ENCODE results near the gene SYDE1. TPM values are rescaled to one million over a fixed set of nuclear protein-coding genes. Genes with fewer than 3 reads are reported as not detected.

SYDE1 gene
- total RNA-seq, 2 donors from 2014 or later: 16.7 to 22.1 TPM

GRCh38 chr19:15104003-15104402 is 3.2 kb upstream of the SYDE1 start:
- ATAC-seq (no peak), DNase-seq (no peak)
- intact Hi-C loops (cut with DNase I): loop anchor here in 1 of 2 donors (5.0 kb wide), 1 partner anchor 43 kb away; no protein-coding TSS in a partner anchor

- ATAC-seq: no peak
- DNase-seq: no peak
- intact Hi-C loops (cut with DNase I): loop anchor here in 1 of 2 donors (5.0 kb wide), 1 partner anchor 43 kb away; no protein-coding TSS in a partner anchor
Observed at GRCh38 chr19:15104411-15104810, 2.8 kb upstream of the SYDE1 start.

- ATAC-seq: no peak
- intact Hi-C loops (cut with DNase I): loop anchor here in 1 of 2 donors (5.0 kb wide), 1 partner anchor 147 kb away; no protein-coding TSS in a partner anchor
Observed at GRCh38 chr19:15105044-15105443, 2.2 kb upstream of the SYDE1 start.

GRCh38 chr19:15108145-15108844 is 1.1 kb downstream of the SYDE1 start:
- intact Hi-C loops (cut with DNase I): loop anchor here in 1 of 2 donors (5.0 kb wide), 1 partner anchor 144 kb away; no protein-coding TSS in a partner anchor

More at GRCh38 chr19:15105044-15105443, 2.2 kb upstream of the SYDE1 start:
- no peak for DNase-seq

GRCh38 chr19:15108845-15109767 is 1.9 kb downstream of the SYDE1 start:
- ATAC-seq (no peak), DNase-seq (no peak)
- intact Hi-C loops (cut with DNase I): loop anchor here in 1 of 2 donors (5.0 kb wide), 1 partner anchor 143 kb away; no protein-coding TSS in a partner anchor

More at GRCh38 chr19:15108145-15108844, 1.1 kb downstream of the SYDE1 start:
- DNase-seq (no peak), ATAC-seq (peak; percentile 10 to 21)

- DNase-seq (no peak), ATAC-seq (no peak)
- intact Hi-C loops (cut with DNase I): loop anchor here in 1 of 2 donors (5.0 kb wide), 1 partner anchor 142 kb away; no protein-coding TSS in a partner anchor
Observed at GRCh38 chr19:15109768-15110417, 2.7 kb downstream of the SYDE1 start.

- intact Hi-C loops (cut with DNase I): no loop called here
- DNase-seq (no peak), ATAC-seq (no peak)
Observed at GRCh38 chr19:15110418-15110815, 3.2 kb downstream of the SYDE1 start.

- ATAC-seq: no peak
- DNase-seq: no peak
- intact Hi-C loops (cut with DNase I): no loop called here
Observed at GRCh38 chr19:15111758-15112157, 4.6 kb downstream of the SYDE1 start.

GRCh38 chr19:15112385-15112784 is 5.2 kb downstream of the SYDE1 start:
- intact Hi-C loops (cut with DNase I): no loop called here
- ATAC-seq: no peak
- no peak for DNase-seq

- intact Hi-C loops (cut with DNase I): no loop called here
Observed at GRCh38 chr19:15113245-15114152, 6.3 kb downstream of the SYDE1 start.

GRCh38 chr19:15114153-15114540 is 6.9 kb downstream of the SYDE1 start:
- ATAC-seq (peak in 1 of 2 donors; percentile 45), DNase-seq (no peak)
- intact Hi-C loops (cut with DNase I): no loop called here

More at GRCh38 chr19:15113245-15114152, 6.3 kb downstream of the SYDE1 start:
- DNase-seq (peak; percentile 50), ATAC-seq (no peak)

GRCh38 chr19:15115080-15115479 is 7.9 kb downstream of the SYDE1 start:
- ATAC-seq: peak; percentile 70 to 79
- intact Hi-C loops (cut with DNase I): no loop called here
- peak; percentile 85 for DNase-seq

GRCh38 chr19:15115762-15116615 is 8.8 kb downstream of the SYDE1 start:
- ATAC-seq (no peak), DNase-seq (no peak)
- intact Hi-C loops (cut with DNase I): no loop called here

GRCh38 chr19:15116856-15117255 is 9.7 kb downstream of the SYDE1 start:
- ATAC-seq: no peak
- no peak for DNase-seq
- intact Hi-C loops (cut with DNase I): no loop called here

GRCh38 chr19:15118248-15118647 is 11.0 kb downstream of the SYDE1 start:
- ATAC-seq: no peak
- intact Hi-C loops (cut with DNase I): no loop called here
- DNase-seq: no peak

- no peak for ATAC-seq
- intact Hi-C loops (cut with DNase I): no loop called here
- DNase-seq: no peak
Observed at GRCh38 chr19:15118789-15119494, 11.7 kb downstream of the SYDE1 start.

Data from left cardiac atrium (tissue), 4 donors.